ENCODE results near the gene FGB.

DNA sequence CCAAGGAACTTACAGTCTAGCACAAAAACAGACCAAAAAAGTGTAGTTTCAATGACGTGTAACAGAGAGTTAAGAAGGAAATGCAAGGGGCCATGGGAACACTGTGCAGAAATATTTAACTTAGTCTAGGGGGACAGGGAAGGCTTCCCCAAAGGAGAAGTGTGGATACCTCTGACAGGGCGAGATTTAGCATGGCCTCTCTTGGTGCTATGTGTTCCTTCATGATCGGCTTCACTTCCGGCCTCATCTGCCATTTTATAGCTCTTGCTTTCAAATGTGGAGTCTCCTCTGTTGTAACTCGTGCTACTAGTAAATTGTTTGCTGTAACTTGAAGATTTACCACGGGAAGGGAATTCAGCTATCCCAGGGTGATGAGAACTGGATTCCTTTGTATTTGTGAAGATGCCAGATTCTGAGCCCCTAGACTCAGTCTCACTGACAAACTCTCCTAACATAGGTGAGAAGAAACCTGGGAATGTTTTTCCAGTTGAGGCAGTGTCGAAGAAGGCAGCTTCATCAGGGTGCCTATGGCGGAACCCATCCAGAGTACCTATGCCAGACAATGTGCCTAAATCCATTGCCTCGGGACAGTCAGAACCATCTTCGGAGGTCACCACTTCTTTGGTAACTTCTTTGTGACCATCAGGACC is 22.7 kb downstream of the FGB start:
- TF ChIP-seq POLR2A (IDR thresholded peaks at IDR 0.05; ENCODE audit: low read depth, low read length) (no peak), POLR2AphosphoS5 (IDR thresholded peaks at IDR 0.05; ENCODE audit: low read depth, low read length) (no peak)
